SK-N-MC (cell line): Measurements from ENCODE around the gene F11.

ENCODE experiments used
- DNase-seq: peaks from one replicate; pipeline ENCODE4 v3.0.0-alpha.2; 2011; ENCODE audit warnings: low read depth, low spot score
- H3K27ac ChIP-seq: fragments of 200-600 bp; sonication (generic); 2 replicates; pipeline ENCODE4 v1.5.1; 2016; ENCODE audit warnings: mixed run types
- H3K36me3 ChIP-seq: fragments of 200-600 bp; sonication (generic); 2 replicates; pipeline ENCODE4 v1.6.1; 2017; ENCODE audit warnings: antibody characterized with exemption, low read length, mixed read lengths; ENCODE audit not compliant: insufficient read depth
- H3K4me3 ChIP-seq: fragments of 200-600 bp; sonication (generic); 2 replicates; pipeline ENCODE4 v1.5.1; 2016
- H3K9ac ChIP-seq: fragments of 200-600 bp; sonication (generic); 2 replicates; pipeline ENCODE4 v1.8.0; 2017; ENCODE audit warnings: mixed run types, mixed read lengths; ENCODE audit not compliant: insufficient read length
- H3K9me3 ChIP-seq: fragments of 200-600 bp; sonication (generic); 2 replicates; pipeline ENCODE4 v1.6.1; 2017; ENCODE audit warnings: low read depth, mild to moderate bottlenecking, antibody characterized with exemption, low read length, moderate library complexity, mixed read lengths
- EZH2 ChIP-seq: fragments of 200-600 bp; sonication (generic); IDR thresholded peaks from one replicate; pipeline ENCODE4 v1.6.1; 2017; ENCODE audit warnings: antibody characterized with exemption
- FOXP2 ChIP-seq: optimal IDR thresholded peaks from 2 replicates; pipeline ENCODE3; 2011; ENCODE audit warnings: mild to moderate bottlenecking, moderate library complexity; ENCODE audit not compliant: insufficient read depth; ENCODE audit errors: extremely low read length, control extremely low read depth
- POLR2AphosphoS5 ChIP-seq: IDR thresholded peaks from 2 replicates; pipeline ENCODE4 v1.6.1; 2012; ENCODE audit warnings: mild to moderate bottlenecking, low read depth, low read length, borderline replicate concordance

F11 gene

GRCh38 chr4:186296481-186296880 is 30.5 kb downstream of the F11 start:
- Histone ChIP-seq H3K27ac (no peak overlapping the region), H3K9me3 (no peaks in the 10 kb centered on the region), H3K36me3 (no peaks in the 10 kb centered on the region), H3K9ac (no peak overlapping the region), H3K4me3 (no peak overlapping the region)
- no peak for DNase-seq
- TF ChIP-seq EZH2, result no peak
- no peak for TF ChIP-seq POLR2AphosphoS5
- TF ChIP-seq FOXP2, result no peak

- H3K27ac ChIP-seq, result no peak overlapping the region
- H3K4me3 ChIP-seq, result no peak overlapping the region
- no peak overlapping the region for H3K9ac ChIP-seq
- H3K36me3 ChIP-seq, result no peaks in the 10 kb centered on the region
- TF ChIP-seq POLR2AphosphoS5, result no peak
- TF ChIP-seq EZH2, result no peak
- TF ChIP-seq FOXP2, result no peak
- no peaks in the 10 kb centered on the region for H3K9me3 ChIP-seq
- peak; percentile 48 for DNase-seq
Observed at GRCh38 chr4:186297013-186297645, 31.1 kb downstream of the F11 start.

GRCh38 chr4:186298031-186298647 is 32.1 kb downstream of the F11 start:
- H3K9ac ChIP-seq, result no peak overlapping the region

GRCh38 chr4:186299291-186299690 is 33.3 kb downstream of the F11 start:
- TF ChIP-seq POLR2AphosphoS5 (no peak), EZH2 (no peak), FOXP2 (no peak)
- DNase-seq, result no peak
- Histone ChIP-seq H3K9ac (no peak overlapping the region), H3K36me3 (no peaks in the 10 kb centered on the region), H3K4me3 (no peak overlapping the region), H3K9me3 (no peaks in the 10 kb centered on the region), H3K27ac (no peak overlapping the region)

More at GRCh38 chr4:186298031-186298647, 32.1 kb downstream of the F11 start:
- no peaks in the 10 kb centered on the region for H3K9me3 ChIP-seq
- DNase-seq, result no peak
- TF ChIP-seq EZH2 (no peak), FOXP2 (no peak), POLR2AphosphoS5 (no peak)
- no peak overlapping the region for H3K27ac ChIP-seq
- H3K36me3 ChIP-seq, result no peaks in the 10 kb centered on the region
- no peak overlapping the region for H3K4me3 ChIP-seq

GRCh38 chr4:186300659-186301390 is 34.8 kb downstream of the F11 start:
- TF ChIP-seq EZH2, result no peak
- TF ChIP-seq FOXP2, result no peak
- TF ChIP-seq POLR2AphosphoS5, result no peak
- Histone ChIP-seq H3K9me3 (no peaks in the 10 kb centered on the region), H3K36me3 (no peaks in the 10 kb centered on the region), H3K27ac (no peak overlapping the region), H3K4me3 (no peak overlapping the region), H3K9ac (no peak overlapping the region)
- DNase-seq, result no peak

- no peak overlapping the region for H3K4me3 ChIP-seq
- no peak overlapping the region for H3K9ac ChIP-seq
- no peaks in the 10 kb centered on the region for H3K9me3 ChIP-seq
- TF ChIP-seq POLR2AphosphoS5 (no peak), FOXP2 (no peak)
- H3K36me3 ChIP-seq, result no peaks in the 10 kb centered on the region
- DNase-seq, result no peak
- H3K27ac ChIP-seq, result no peak overlapping the region
Observed at GRCh38 chr4:186304216-186304615, 38.2 kb downstream of the F11 start.

- no peak for DNase-seq
- Histone ChIP-seq H3K27ac (no peak overlapping the region), H3K4me3 (no peak overlapping the region), H3K36me3 (no peaks in the 10 kb centered on the region), H3K9me3 (no peaks in the 10 kb centered on the region), H3K9ac (no peak overlapping the region)
- TF ChIP-seq FOXP2 (no peak), EZH2 (no peak), POLR2AphosphoS5 (no peak)
Observed at GRCh38 chr4:186304866-186305505, 39.0 kb downstream of the F11 start.

GRCh38 chr4:186307497-186307896 is 41.5 kb downstream of the F11 start:
- TF ChIP-seq FOXP2, result no peak
- TF ChIP-seq EZH2, result no peak
- TF ChIP-seq POLR2AphosphoS5, result no peak

More at GRCh38 chr4:186307497-186307896, 41.5 kb downstream of the F11 start:
- Histone ChIP-seq H3K4me3 (no peak overlapping the region), H3K36me3 (no peaks in the 10 kb centered on the region), H3K27ac (no peak overlapping the region), H3K9me3 (no peaks in the 10 kb centered on the region), H3K9ac (no peak overlapping the region)
- DNase-seq, result no peak
